ENCODE measurements around the gene GABRG3.

- TF ChIP-seq POLR2AphosphoS5 (IDR thresholded peaks at IDR 0.05; ENCODE audit: low read depth, low read length) (no peak), SPI1 (IDR thresholded peaks at IDR 0.05; ENCODE audit: low read depth, low read length) (no peak), TAF1 (IDR thresholded peaks at IDR 0.05; ENCODE audit: low read depth, low read length) (no peak), POLR2A (IDR thresholded peaks at IDR 0.05; ENCODE audit: low read depth, low read length) (no peak)
These were observed 71.7 kb downstream of the GABRG3 start for GRCh38 chr15:27042646-27043045.

All from GM12891 (cell line).